ENCODE measurements around the gene PCNX2. TPM values are rescaled to one million over a fixed set of nuclear protein-coding genes. Genes with fewer than 3 reads are reported as not detected.

PCNX2 gene
- total RNA-seq, 4 donors from 2014 or later: 5.0 to 12.5 (median 9.6) TPM

DNA sequence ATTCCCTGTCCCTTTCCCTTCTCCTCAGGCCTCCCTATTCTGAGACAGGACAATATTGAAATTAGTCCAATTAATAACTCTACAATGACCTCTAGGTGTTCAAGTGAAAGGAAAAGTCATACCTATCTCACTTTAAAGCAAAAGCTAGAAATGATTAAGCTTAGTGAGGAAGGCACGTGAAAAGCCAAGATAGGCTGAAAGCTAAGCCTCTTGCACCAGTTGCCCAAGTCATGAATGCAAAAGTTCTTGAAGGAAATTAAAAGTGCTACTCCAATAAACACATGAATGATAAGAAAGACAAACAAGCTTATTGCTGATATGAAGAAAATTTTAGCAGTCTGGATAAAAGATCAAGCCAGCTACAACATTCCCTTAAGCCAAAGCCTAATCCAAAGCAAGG lies 28.2 kb upstream of the PCNX2 start:
- intact Hi-C loops (cut with DNase I; ENCODE audit: low total_unique reads): no loop called here
- no peak for DNase-seq (ENCODE audit: low spot score in 2 of 2)
- H3K4me3 ChIP-seq (ENCODE audit: low read depth, poor library complexity, severe bottlenecking): no peak overlapping the region
- 93 to 96% methylated on average over 1 of the region's 1 CpG for WGBS, 2 donors
- TF ChIP-seq, protein P1, sequence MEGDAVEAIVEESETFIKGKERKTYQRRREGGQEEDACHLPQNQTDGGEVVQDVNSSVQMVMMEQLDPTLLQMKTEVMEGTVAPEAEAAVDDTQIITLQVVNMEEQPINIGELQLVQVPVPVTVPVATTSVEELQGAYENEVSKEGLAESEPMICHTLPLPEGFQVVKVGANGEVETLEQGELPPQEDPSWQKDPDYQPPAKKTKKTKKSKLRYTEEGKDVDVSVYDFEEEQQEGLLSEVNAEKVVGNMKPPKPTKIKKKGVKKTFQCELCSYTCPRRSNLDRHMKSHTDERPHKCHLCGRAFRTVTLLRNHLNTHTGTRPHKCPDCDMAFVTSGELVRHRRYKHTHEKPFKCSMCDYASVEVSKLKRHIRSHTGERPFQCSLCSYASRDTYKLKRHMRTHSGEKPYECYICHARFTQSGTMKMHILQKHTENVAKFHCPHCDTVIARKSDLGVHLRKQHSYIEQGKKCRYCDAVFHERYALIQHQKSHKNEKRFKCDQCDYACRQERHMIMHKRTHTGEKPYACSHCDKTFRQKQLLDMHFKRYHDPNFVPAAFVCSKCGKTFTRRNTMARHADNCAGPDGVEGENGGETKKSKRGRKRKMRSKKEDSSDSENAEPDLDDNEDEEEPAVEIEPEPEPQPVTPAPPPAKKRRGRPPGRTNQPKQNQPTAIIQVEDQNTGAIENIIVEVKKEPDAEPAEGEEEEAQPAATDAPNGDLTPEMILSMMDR (IDR thresholded peaks at IDR 0.05): no peak

DNA sequence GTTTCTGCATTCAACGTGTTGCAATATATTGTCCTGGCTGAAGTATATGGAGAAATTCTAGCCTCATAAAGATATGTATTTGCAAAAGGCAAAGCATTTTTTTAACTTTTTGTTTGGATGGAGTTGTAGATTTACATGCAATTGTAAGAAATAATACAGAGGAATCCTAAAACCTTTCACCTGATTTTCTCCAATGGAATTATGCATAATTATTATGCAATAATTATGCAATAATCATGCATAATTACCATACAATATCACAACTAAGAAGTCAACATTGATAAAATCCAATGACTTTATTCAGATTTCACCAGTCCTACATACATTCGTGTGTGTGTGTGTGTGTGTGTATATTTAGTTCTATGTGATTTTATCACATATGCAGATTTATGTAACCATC lies 24.5 kb upstream of the PCNX2 start:
- H3K4me3 ChIP-seq (ENCODE audit: low read depth, poor library complexity, severe bottlenecking): no peak overlapping the region
- intact Hi-C loops (cut with DNase I; ENCODE audit: low total_unique reads): no loop called here
- no peak for TF ChIP-seq POLR2A (IDR thresholded peaks at IDR 0.05)
- TF ChIP-seq, protein P1 (IDR thresholded peaks at IDR 0.05): no peak
- 57 to 61% methylated on average over 2 of the region's 2 CpGs for WGBS, 2 donors
- no peak for DNase-seq (ENCODE audit: low spot score in 2 of 2)

DNA sequence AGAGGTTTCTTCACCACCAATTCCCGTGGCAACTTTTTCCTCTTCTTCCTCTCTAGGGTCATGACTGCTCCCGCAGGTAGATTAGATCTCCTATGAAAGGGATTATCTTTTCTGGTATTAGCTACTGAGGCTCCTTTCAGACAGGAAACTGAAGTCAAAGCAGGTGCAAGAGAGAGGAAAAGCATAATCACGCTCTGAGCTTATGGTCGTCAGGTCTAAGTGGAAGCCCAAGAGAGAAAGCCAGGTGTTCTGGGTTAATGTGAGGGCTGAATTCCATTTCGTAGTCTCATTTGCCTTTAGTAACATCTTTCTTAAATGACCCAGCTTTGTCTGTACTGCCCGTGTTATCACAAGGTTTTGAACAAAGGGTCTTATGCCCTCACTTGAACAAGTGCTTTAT lies 23.7 kb upstream of the PCNX2 start:
- H3K4me3 ChIP-seq (ENCODE audit: low read depth, poor library complexity, severe bottlenecking): no peak overlapping the region
- WGBS, 2 donors: 60 to 67% methylated on average over 6 of the region's 6 CpGs
- TF ChIP-seq, protein P1 (IDR thresholded peaks at IDR 0.05): no peak
- no peak for TF ChIP-seq POLR2A (IDR thresholded peaks at IDR 0.05)
- intact Hi-C loops (cut with DNase I; ENCODE audit: low total_unique reads): no loop called here
- DNase-seq (ENCODE audit: low spot score in 2 of 2): no peak

DNA sequence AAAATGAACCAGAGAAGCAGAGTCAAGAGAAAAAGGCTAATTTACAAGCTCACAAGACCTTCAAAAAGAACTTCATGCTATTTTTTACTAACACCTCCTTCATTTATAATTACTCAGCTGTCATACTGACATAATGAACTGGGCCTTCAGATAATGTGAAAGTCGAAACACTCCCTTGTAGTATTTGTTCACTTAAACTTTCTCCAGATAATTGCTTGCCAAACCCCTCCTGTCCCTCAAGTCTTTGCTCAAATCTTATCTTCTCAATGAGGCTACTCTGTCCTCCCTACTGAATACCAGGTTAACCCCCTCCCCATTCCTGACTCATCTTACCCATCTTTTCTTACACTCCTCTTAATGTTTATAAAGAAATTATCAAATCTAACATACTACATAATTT lies 20.9 kb upstream of the PCNX2 start:
- no peak for DNase-seq (ENCODE audit: low spot score in 2 of 2)
- intact Hi-C loops (cut with DNase I; ENCODE audit: low total_unique reads): no loop called here
- no peak for TF ChIP-seq POLR2A (IDR thresholded peaks at IDR 0.05)
- TF ChIP-seq, protein P1 (IDR thresholded peaks at IDR 0.05): no peak
- H3K4me3 ChIP-seq (ENCODE audit: low read depth, poor library complexity, severe bottlenecking): no peak overlapping the region
- 81 to 82% methylated on average over 1 of the region's 1 CpG for WGBS, 2 donors

DNA sequence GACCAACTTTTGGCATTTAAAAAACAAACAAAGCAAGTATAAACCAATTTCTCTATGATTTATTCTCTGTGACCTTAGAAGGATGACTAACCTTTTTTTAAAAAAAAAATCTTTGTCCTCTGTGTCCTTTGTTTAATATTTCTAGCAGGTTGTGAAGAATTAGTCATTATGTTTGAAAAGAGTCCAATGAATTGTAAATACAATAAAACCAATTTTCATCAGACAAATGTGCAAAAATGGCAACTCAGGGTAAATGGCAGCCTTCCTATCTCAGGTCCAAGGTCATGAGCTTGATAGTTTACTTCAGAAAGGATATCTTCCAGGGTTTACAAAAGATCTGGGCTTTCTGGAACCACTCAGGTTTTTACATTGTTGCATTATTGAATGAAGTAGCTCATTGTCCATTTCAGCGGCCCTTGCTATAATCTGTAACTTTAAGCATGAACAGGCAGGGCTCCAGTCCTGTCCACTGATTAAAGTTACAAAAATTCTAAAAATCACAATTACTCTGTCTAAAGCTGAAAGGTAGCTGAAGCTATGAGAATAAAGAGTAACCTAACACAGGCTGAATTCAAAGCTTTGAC lies 20.3 kb upstream of the PCNX2 start:
- no peak for DNase-seq (ENCODE audit: low spot score in 2 of 2)
- H3K4me3 ChIP-seq (ENCODE audit: low read depth, poor library complexity, severe bottlenecking): no peak overlapping the region
- 88 to 93% methylated on average over 1 of the region's 1 CpG for WGBS, 2 donors
- intact Hi-C loops (cut with DNase I; ENCODE audit: low total_unique reads): no loop called here
- TF ChIP-seq, protein P1 (IDR thresholded peaks at IDR 0.05): no peak
- TF ChIP-seq POLR2A (IDR thresholded peaks at IDR 0.05): no peak

Measured in lower leg skin (tissue), 4 donors.